ENCODE data around the gene XPNPEP3. TPM values are rescaled to one million over a fixed set of nuclear protein-coding genes. Genes with fewer than 3 reads are reported as not detected.
"Not testable (repeated sequence)": the region's sequence is repeated elsewhere in the genome, so short reads cannot be mapped to it uniquely, and the experiment has no call there.

Gene XPNPEP3
- total RNA-seq, 4 donors from 2014 or later, result 10.0 to 19.5 (median 14.6) TPM

DNA sequence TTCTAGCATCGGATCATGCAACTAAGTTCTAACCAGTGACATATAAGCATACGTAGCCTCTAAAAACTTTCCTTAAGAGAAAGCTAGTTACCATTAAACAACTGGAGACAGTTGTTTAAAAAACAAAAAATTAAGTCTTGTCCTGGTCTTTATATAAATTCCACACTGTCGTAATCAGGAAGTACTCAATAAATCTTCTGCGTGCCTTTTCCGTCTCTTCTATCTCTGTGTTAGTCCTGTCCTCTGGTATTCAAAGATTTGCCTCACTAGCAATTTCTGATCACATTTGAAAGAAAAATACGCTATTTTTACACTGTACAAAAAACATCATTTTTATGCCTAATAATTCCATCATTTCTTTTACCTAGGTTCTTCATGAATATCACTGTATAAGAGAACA is 27.8 kb upstream of the XPNPEP3 start:
- TF ChIP-seq POLR2AphosphoS5 (IDR thresholded peaks at IDR 0.05), result no peak
- no peak for TF ChIP-seq EP300 (IDR thresholded peaks at IDR 0.05)
- no peak for TF ChIP-seq POLR2A (IDR thresholded peaks at IDR 0.05)
- TF ChIP-seq CTCF (IDR thresholded peaks at IDR 0.05), result no peak
- no peaks in the 10 kb centered on the region for H3K9me3 ChIP-seq
- H3K4me1 ChIP-seq, result no peaks in the 10 kb centered on the region
- no peak overlapping the region for H3K4me3 ChIP-seq
- H3K27me3 ChIP-seq, result no peaks in the 10 kb centered on the region
- WGBS, result 86% methylated on average over 6 of the region's 6 CpGs
- DNase-seq (ENCODE audit: low spot score in 2 of 2), result no peak
- H3K36me3 ChIP-seq, result peaks cover 86% of the 10 kb centered on the region
- no peak overlapping the region for H3K27ac ChIP-seq

DNA sequence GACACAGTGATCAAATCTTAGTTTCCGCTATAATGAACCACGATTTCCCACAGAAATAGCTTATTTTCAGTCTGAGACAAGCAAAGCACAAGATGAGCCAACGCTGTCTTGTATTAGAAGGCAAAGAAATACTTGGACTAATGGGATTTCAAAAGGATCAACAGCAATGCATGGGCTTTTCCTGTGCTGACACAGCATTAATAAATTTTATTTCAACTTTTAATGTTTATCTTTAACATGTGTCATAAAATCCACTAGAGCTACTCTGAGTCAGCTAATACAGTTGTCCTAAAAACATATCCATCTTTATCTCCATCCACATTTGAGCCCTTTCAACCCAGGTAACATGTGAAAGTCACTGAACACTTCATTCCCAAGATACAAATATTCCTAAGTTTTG is 22.3 kb upstream of the XPNPEP3 start:
- DNase-seq (ENCODE audit: low spot score in 2 of 2), result no peak
- Histone ChIP-seq H3K36me3 (peaks cover 82% of the 10 kb centered on the region), H3K4me3 (no peak overlapping the region), H3K27me3 (no peaks in the 10 kb centered on the region), H3K4me1 (no peaks in the 10 kb centered on the region), H3K9me3 (no peaks in the 10 kb centered on the region), H3K27ac (no peak overlapping the region)
- TF ChIP-seq CTCF (IDR thresholded peaks at IDR 0.05) (no peak), EP300 (IDR thresholded peaks at IDR 0.05) (no peak), POLR2A (IDR thresholded peaks at IDR 0.05) (no peak)
- 95% methylated on average over 3 of the region's 3 CpGs for WGBS

- H3K4me1 ChIP-seq, result no peaks in the 10 kb centered on the region
- WGBS, result 81% methylated on average over 3 of the region's 3 CpGs
- no peak overlapping the region for H3K4me3 ChIP-seq
- no peak for DNase-seq (ENCODE audit: low spot score in 2 of 2)
- peaks cover 83% of the 10 kb centered on the region for H3K36me3 ChIP-seq
- TF ChIP-seq EP300 (IDR thresholded peaks at IDR 0.05), result no peak
- no peaks in the 10 kb centered on the region for H3K27me3 ChIP-seq
- no peak overlapping the region for H3K27ac ChIP-seq
- no peaks in the 10 kb centered on the region for H3K9me3 ChIP-seq
Observed at GRCh38 chr22:40838486-40838885, 18.5 kb upstream of the XPNPEP3 start.

DNA sequence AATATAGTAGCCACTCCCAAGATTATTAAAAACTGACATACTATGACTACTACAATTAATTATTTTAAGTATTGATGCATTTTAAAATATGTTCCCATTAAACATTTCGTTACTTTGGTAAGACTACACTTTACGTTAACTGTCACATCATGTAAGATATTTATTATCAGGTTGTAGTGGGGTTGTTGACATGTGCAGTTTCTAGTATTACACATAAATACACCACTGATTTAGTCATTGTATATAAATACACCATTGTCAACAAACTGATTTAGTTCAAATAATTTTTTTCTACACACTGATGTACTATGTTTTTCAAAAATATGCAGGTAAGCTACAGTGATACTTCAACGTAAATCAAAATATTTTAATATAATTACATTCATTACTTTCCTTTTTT is 12.0 kb upstream of the XPNPEP3 start:
- no peak for DNase-seq (ENCODE audit: low spot score in 2 of 2)
- peaks cover 96% of the 10 kb centered on the region for H3K36me3 ChIP-seq
- H3K9me3 ChIP-seq, result no peaks in the 10 kb centered on the region
- no peak overlapping the region for H3K4me3 ChIP-seq
- TF ChIP-seq EP300 (IDR thresholded peaks at IDR 0.05), result no peak
- no peak for TF ChIP-seq CTCF (IDR thresholded peaks at IDR 0.05)
- no peak for TF ChIP-seq POLR2AphosphoS5 (IDR thresholded peaks at IDR 0.05)
- TF ChIP-seq POLR2A (IDR thresholded peaks at IDR 0.05), result no peak
- no peaks in the 10 kb centered on the region for H3K4me1 ChIP-seq
- H3K27ac ChIP-seq, result no peak overlapping the region
- 95% methylated on average over 3 of the region's 3 CpGs for WGBS
- H3K27me3 ChIP-seq, result no peaks in the 10 kb centered on the region

DNA sequence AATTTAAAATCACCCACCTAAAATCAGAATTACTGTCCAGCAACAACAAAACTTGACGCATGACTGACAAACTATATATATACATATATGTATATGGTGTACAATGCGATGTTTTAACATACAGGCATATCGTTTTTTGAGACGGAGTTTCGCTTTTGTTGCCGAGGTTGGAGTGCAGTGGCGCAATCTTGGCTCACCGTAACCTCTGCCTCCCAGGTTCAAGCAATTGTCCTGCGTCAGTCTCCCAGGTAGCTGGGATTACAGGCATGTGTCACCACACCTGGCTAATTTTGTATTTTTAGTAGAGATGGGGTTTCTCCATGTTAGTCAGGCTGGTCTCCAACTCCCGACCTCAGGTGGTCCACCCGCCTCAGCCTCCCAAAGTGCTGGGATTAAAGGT is 11.1 kb upstream of the XPNPEP3 start:
- WGBS, result 93% methylated on average over 11 of the region's 11 CpGs

DNA sequence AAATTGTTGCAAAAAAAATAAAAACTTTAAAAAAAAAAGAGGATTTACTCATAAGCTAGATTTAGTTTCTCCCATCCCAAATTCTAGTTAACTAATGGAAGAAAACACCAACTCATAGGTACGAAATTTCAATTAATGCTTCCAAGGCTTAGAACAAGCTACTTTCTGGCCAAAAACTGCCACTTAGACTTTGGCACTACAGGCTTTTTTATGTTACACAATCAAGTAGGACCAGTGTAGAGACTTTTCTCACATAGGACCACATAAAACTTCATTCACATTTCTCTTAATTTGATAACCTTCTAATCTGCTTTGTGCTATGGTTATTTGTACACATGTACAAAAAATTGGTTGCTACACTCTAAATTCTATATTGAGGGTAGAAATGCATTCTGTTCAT is 3.6 kb upstream of the XPNPEP3 start:
- peaks cover 19% of the 10 kb centered on the region for H3K36me3 ChIP-seq
- 59% methylated on average over 1 of the region's 1 CpG for WGBS
- H3K4me3 ChIP-seq, result peak overlapping the region; percentile 88
- H3K4me1 ChIP-seq, result peaks cover 48% of the 10 kb centered on the region
- H3K27ac ChIP-seq, result no peak overlapping the region
- no peak for DNase-seq (ENCODE audit: low spot score in 2 of 2)
- no peaks in the 10 kb centered on the region for H3K9me3 ChIP-seq
- no peak for TF ChIP-seq POLR2AphosphoS5 (IDR thresholded peaks at IDR 0.05)
- H3K27me3 ChIP-seq, result no peaks in the 10 kb centered on the region

More for the DNA sequence above, 11.1 kb upstream of the XPNPEP3 start:
- not testable (repeated sequence) for H3K9me3 ChIP-seq; H3K4me1 ChIP-seq; H3K27ac ChIP-seq; DNase-seq (ENCODE audit: low spot score in 2 of 2); H3K4me3 ChIP-seq; H3K27me3 ChIP-seq
- H3K36me3 ChIP-seq, result peaks cover 92% of the 10 kb centered on the region

DNA sequence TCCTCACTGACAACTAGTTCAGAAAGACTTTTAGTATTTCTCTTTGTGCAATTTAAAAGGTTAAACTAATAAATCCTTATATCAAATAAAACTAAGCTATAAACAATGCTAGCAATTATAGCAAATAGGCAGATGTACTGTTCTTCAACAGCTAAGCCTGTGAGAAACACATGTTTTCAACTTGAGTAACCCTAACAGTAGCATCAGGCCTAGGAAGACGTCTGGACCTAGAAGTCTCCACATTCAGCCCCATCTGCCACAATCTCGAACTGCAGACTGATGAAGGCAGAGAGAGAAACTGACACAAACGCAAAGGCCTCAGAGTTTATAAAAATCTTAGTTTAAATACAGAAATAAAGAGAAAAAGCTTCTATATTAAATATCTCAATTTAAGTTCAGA is 3.0 kb upstream of the XPNPEP3 start:
- 32% methylated on average over 3 of the region's 3 CpGs for WGBS
- TF ChIP-seq EP300 (IDR thresholded peaks at IDR 0.05), result no peak
- TF ChIP-seq CTCF (IDR thresholded peaks at IDR 0.05), result no peak
- TF ChIP-seq POLR2AphosphoS5 (IDR thresholded peaks at IDR 0.05), result no peak
- no peak for TF ChIP-seq POLR2A (IDR thresholded peaks at IDR 0.05)
- H3K4me1 ChIP-seq, result peaks cover 54% of the 10 kb centered on the region

More for the DNA sequence above, 3.0 kb upstream of the XPNPEP3 start:
- Histone ChIP-seq H3K4me3 (peak overlapping the region; percentile 88), H3K36me3 (peaks cover 12% of the 10 kb centered on the region), H3K27me3 (no peaks in the 10 kb centered on the region), H3K9me3 (no peaks in the 10 kb centered on the region), H3K27ac (peak overlapping the region; percentile 97)
- DNase-seq (ENCODE audit: low spot score in 2 of 2), result no peak

All from suprapubic skin (tissue), 4 donors.